HG02981 (cell line): ENCODE results near the gene ZNF425.
"Not testable (repeated sequence)": the region's sequence is repeated elsewhere in the genome, so short reads cannot be mapped to it uniquely, and the experiment has no call there.

Experiments
- ATAC-seq: cut with Tn5 transposase; IDR thresholded peaks from one replicate; pipeline ENCODE4 v1.9.1; 2021; ENCODE audit warnings: mild to moderate bottlenecking, moderate library complexity; ENCODE audit not compliant: unreplicated experiment

Gene ZNF425

DNA sequence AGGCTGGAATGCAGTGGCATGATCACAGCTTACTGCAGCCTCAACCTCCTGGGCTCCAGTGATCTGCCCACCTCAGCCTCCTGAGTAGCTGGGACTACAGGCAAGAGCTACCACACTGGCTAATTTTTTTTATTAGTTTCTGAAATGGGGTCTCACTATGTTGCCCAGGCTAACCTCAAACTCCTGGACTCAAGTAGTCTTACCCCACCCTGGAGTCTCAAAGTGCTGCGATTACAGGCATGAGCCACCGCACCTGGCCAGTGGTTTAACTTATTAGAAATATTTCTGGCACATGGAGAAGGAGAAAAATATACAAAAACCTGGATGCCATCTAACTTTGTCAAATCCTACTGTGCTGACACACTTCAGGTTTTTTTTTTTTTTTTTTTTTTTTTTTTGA is 50.8 kb downstream of the ZNF425 start:
- ATAC-seq: no peak

DNA sequence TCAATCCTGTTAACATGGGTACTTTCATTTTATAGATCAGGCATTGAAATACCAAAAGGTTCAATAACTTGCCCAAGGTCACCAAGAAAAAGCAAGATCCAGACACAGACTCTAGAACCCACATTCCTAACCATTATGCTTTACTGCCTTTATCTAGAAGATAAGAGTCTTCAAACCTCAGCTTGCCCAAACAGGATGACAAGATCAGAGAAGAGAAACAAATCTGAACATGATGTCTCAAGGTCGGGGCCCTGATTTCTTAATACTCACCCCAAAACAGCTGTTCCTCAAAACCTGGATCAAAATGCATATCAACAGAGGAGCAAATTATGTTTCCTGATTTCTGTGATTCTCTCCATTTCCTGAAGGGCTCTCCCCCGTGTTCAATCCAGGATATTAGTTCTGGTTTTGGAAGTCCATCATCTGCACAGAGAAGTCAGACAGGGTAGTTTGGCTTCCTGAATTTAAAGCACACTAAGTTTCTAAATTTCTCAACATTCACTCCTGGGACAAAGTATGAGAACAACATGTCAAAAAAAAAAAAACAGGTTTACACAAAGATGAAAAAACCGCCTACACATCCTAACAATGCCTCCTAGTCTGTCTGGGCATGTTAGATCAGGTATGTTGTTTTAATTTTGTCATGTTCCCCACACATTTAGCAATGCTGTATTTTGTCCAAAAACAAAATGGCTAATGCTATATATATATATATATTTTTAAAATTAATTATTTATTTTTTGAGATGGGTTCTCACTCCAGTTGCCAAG is 51.8 kb downstream of the ZNF425 start:
- ATAC-seq: no peak

DNA sequence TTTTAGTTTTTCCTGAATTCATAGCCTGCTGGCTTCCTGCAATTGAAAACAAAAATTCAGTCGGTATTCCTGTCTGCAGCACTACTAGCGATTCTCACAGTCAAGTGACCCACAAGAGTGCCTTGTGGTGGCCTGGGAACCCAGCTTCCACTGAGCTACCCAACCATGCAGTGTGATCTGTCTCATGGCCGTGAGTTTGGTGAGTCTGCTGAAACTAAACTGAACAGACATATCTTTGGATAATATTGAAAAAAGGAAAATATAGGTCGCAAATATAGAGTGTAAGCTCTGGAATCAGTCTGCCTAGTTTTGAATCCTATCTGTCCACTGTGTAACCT is 53.7 kb downstream of the ZNF425 start:
- ATAC-seq: no peak

DNA sequence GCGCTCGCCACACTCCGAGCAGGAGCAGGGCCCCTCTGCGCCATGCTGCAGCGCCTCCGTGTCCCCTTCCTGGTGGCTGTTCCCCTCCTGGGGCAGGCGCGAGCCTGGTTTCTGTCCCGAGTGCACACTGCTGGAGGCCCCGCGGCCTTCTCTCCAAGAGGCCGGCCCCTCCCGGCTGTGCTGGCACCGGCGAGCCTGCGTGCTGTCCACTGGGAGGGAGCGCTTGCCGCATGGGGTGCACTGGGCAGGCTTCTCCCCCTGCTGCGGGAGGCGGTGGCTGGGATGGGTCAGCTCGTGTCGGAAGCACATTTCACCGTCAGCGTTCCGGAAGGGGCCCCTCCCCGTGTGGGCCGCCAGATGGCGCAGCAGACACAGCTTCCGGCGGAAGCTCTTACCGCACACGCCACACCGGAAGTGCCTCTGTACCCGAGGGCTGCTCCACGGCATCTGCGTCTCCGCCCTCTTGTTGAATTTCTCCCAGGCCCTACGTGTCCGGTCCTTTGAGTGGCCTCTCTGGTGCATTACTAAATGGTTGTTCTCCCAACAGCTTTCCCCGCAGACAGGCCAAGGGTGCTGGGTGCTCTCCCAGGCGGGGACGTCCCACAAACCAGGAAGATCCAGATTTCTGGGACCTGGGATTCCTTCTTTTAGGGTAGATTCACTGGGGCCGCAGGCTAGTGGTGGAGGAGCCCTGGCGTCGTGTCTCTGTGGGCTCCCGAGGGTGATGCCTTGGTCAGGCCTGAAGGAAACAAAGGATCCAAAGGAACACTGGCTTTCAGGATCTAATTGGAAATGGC is 54.3 kb downstream of the ZNF425 start:
- ATAC-seq: no peak

DNA sequence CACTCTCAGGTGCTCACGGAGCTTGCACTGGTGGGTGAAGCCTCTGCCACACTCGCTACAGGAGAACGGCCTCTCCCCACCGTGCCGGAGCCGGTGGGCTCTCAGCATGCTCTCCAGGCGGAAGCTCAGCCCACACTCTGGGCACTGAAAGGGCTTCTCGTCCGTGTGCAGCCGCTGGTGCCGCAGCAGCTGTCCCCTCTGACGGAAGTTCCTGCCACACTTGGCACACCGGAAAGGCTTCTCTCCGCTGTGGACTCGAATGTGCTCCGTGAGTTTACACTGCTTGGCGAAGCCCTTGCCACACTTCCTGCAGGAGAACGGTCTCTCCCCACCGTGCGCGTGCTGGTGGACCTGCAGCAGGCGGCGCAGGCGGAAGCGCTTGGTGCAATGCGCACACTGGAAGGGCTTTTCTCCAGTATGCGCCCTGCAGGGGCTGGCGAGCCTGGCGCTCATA is 54.9 kb downstream of the ZNF425 start:
- ATAC-seq: no peak

DNA sequence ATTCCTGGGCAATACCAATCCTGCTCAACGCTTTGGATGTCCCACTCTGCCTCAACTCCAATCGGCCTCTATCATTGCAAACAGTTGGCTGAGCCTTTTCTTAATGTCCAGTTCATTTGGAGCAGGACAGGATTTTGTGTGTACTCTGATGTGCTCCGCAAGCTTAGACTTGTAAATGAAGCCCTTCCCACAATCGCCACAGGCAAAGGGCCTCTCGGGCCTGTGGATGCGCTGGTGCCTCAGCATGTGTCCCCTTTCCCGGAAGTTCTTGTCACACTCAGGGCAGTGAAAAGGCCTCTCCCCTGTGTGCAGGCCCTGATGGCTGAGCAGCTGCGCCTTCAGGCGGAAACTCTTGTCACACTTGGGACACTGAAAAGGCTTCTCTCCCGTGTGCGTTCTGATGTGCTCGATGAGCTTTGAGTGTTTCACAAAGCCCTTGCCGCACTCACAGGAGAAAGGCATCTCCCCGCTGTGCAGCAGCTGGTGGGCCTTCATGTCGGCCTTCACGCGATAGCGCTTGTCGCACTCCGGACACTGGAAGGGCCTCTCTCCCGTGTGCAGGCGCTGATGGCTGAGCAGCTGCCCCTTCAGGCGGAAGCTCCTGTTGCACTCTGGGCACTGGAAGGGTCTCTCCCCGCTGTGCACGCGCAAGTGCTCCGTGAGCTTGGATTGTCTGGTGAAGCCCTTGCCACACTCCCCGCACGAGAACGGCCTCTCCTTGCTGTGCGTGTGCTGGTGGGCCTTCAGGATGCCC is 55.6 kb downstream of the ZNF425 start:
- ATAC-seq: no peak

DNA sequence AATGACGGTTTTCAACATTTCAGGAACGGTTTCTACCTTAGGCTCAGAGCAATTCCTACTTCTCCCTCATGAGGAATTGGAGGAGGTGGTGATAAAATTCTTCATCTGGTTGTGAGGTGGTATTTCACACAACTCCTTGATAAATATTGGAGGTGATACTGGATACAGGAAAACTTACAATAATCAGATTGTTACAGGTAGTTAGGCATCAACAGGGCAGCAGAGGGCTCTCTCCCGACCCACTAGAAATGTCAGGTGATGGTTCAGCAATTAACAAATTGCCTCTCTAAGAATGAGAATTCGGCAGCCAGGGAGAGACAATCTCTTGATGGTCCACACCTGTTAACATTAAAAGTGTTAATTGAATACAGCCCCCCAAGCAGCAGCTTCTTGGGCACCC is 58.3 kb downstream of the ZNF425 start:
- ATAC-seq: no peak

DNA sequence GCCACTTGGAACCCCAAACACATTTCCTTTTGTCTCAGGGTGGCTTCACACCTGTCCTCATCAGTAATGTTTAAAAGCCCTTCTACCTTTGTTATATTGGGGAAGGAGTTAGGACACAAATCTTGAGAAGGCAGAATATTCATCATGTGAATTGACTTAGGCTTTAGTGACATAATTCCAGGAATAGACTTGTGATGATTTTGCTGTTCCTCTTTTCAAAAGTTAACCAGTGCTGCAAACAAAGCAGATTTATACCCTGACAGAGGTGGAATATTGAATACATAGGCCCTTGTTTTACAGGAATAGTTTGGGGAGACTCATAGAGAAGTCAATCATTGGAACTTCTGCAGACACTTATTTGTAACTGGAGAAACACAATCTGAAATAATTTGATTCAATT is 62.6 kb downstream of the ZNF425 start:
- ATAC-seq: no peak

DNA sequence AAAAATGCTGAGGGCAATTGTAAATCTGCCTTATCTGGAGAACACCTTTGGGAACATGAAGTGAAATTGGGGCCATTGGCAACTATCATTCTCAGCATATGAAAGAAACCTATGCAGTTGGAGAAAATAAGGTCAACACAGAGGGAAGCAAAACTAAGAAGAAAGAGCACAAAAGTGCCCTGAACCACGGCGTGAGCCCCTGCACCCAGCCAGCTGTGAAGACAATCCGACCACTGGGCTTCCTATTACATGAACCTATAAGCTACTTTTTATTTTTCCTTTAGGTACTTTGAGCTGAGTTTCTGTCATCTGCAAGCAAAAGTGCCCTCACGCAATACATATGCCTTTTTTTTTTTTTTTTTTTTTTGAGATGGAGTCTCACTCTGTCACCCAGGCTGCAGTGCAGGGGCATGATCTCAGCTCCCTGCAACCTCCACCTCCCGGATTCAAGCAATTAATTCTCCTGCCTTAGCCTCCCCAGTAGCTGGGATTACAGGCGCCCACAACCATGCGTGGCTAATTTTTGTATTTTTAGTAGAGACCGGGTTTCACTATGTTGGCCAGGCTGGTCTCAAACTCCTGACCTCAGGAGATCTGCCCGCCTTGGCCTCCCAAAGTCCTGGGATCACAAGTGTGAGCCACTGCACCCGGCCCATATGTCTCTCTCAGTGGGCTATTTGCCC is 63.8 kb downstream of the ZNF425 start:
- not testable (repeated sequence) for ATAC-seq

DNA sequence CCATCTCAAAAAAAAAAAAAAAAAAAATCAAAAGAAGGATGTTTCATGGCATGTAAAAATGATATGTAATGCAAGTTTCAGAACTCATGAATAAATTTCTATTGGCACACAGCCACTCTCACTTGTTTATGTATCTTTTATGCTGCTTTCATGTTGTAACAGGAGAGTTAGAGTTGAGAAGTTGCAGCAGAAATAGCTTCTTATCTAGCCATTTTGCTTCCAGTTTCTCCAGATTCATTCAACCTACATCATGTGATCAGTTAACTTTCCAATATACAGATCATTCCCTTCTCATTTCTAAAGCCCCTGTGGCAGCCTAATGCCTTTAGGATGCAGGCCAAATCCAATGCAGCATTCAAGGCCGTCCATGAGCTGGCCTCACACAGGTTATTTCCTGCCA is 66.0 kb downstream of the ZNF425 start:
- ATAC-seq: no peak

DNA sequence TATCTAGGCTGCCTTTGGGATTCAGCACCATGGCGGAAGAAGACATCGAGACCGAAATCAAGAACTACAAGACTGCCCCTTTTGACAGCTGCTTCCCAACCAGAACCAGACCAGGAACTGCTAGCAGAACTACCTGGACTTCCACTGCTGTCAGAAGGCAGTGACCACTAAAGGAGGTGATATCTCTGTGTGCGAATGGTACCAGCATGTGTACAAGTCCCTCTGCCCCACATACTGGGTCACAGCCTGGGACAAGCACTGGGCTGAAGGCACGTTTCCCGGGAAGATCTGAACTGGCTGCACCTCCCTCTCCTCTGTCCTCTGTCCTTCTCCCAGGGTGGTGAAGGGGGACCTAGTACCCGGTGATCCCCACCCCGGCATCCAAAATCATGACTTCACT is 72.2 kb downstream of the ZNF425 start:
- ATAC-seq: no peak

DNA sequence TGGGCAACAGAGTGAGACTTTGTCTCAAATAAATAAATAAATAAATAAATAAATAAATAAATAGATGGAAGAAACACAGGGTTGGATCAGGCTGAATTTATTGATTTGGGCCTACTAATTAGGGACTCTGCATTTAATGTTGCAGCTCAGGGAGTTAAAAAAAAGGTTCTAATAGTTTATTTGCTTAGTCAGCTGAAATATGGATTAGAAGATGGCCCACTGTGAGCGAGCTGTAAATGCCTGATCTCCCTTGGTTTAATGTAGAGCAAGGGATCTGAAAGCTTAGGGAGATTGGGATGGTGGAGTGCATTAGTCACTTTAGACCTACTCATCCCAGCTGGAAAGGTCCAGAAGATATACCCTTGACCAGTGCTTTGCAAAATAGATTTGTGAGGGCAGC is 72.7 kb downstream of the ZNF425 start:
- no peak for ATAC-seq
